GM21390 (cell line): ENCODE data around the gene FABP7.

Experiments
- ATAC-seq: cut with Tn5 transposase; IDR thresholded peaks from one replicate; pipeline ENCODE4 v1.9.1; 2021; ENCODE audit not compliant: unreplicated experiment

The FABP7 gene

DNA sequence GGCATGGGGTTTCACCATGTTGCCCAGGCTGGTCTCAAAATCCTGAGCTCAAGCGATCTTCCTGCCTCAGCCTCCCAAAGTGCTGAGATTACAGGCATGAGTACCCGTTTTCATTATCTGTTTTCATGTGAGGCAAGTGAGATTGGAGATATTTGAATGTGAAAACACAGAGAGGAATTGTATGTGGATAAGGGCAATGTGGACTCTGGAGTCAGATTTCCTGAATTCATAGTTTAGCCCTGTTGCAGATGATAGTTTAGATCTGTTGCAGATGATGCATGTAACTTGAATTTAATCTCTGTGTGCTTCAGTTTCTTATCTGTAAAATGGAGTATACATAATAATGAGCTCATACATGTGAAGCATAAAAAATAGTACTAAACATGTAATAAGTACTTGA is 13.2 kb downstream of the FABP7 start:
- no peak for ATAC-seq

DNA sequence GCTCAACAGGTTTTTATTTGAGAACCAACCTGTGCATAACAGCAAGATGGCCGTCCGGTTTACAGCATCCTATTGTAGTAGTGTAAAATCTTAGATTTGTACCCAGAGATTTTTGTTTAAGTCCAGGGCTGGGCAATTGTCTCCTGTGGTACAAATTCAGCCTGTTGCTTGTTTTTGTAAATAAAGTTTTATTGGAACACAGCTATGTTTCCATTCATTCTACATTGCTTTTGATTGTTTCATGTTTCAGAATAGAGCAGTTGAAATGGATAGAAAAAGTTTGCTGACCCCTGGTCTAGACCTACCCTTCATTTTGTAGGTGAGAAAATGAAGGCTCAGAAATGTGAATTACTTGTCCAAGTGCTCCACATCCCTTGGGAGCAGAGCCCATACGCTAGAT is 18.0 kb downstream of the FABP7 start:
- ATAC-seq: no peak

DNA sequence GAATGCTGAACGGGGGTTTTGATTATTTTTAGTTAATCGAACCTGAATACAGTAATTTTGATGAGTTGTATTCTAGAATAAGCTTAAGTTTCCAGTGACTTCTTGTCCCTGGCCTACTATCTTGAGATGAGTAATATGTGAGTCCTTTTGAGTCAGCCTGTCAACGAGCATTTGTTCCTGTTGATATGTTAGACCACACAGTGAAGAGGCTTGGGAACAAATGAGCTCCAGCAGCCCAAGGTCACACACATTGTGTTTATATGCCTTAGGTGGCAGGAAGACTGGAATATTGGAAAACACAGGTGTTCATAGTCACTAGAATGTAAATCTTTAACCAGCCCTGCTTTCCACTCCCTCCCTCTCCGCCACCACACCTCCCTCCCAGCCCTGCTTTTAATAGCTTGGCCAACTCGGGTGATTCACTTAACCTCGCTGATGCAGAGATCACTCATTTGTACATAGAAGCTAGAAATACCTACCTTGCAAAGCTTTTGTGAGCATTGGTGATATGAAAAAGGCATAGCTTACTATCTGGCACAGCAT is 18.7 kb downstream of the FABP7 start:
- peak; percentile 88 for ATAC-seq

DNA sequence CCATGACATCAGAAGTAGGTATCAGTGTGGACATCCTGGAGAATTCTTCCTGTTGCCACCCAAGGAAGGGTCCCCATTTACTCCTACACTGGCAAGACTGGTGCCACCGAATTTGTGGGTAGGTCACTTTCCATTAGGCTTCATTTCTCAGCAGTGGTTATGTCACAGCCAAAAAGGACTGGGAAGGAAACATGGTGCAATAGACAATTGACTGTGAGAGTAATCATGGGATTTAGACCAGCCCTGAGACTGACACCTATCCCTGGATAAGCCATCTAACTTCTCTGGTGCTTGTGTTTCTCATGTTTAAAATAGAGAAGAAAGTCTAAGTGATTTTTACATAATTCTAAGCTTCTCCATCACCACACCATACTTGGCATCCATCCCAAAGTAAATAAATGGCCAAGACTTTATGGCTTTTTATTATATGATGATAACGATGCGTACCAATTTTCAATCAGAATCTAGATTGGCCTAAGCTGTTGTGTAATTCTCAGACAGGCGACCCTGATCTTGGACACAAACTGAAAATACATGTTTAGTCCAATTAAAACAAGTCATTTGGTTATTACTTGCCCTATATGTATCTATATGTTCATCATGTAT is 19.7 kb downstream of the FABP7 start:
- no peak for ATAC-seq

DNA sequence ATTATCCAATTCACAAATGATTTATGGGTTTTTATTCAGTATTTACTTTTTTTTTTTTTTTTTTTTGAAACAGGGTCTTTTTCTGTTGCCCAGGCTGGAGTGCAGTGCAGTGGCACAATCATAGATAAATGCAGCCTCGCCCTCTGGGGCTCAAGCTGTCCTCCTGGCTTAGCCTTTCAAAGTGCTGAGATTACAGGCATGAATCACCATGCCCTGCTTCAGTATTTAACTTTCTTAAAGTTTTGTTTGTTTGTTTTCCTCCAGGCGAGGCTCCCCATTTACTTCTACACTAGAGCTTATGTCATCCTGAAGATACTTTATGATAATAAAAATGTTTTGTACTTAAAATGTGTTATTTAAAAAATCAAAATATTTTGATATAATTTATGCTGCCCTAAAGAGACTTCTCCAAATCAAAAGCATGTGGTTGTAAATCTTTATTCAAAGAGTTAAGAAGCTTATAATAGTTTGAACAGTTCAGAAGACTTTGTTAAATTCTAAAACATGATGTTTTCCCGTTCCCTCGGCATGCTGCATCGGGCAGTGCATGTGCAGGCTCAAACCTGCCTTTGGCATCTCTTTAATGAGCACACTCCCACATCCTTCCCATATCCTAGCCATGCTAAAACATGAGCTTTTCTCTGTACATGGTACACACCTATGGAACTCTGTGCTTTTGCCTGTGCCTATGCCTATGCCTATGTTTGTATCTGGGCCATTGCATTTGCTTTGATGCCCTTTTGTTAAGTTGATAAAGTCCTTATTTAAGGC is 20.6 kb downstream of the FABP7 start:
- ATAC-seq: no peak

DNA sequence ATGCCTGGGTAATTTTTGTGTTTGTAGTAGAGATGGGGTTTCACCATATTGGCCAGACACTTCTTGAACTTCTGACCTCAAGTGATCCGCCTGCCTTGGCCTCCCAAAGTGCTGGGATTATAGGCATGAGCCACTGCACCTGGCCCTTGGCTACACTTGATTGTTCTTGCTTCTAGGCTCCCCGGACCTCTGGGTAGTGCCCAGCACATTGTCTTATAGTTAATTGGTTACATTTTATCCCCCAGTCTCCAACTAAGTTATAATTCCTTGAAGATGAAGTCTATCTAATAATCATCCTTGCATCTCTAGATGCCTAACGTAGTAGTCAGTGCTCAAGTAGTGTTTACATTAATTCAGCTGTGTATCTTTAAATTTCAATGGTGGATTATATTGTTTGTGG is 21.4 kb downstream of the FABP7 start:
- ATAC-seq: no peak

DNA sequence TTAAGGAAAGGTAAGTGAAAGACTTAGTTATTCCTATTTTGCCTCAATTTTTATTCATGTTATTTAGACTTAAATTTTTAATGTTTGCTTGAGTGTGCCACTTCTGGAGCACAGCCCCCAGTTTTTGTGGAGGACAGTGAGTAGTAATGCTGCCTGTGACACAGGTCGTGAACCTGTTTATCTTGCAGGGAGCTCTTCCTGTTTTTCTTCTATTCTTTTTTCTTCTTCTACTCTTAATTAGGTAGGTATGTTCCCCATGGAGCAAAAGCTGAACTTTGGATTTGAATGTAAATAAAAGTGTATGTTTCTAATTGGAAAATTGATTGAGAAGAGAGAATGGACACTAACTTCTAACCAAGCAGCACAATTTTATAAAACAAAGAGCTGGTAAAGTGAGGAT is 21.9 kb downstream of the FABP7 start:
- no peak for ATAC-seq

DNA sequence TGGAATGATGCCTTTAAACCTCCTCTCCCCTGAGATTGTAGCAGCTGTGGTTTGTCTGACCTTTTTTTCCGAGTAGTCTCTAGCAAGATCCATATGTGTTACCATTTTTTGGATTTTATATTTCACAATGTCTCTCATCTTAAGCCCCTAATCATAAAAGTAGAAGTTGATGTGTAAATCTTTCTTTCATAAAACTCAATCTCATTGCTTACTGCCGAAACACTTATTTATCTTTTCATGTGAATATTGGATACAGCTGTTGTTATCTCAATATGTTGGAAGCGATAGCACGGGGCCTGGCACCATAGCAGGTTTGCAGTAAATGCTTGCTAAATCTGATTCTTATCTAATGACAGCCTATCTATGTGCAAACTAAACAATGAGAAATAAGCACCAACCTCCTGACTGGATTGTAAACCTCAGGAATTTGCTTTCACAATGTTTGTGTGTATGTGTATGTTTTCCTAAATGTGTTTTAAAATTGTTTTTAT is 23.7 kb downstream of the FABP7 start:
- no peak for ATAC-seq

DNA sequence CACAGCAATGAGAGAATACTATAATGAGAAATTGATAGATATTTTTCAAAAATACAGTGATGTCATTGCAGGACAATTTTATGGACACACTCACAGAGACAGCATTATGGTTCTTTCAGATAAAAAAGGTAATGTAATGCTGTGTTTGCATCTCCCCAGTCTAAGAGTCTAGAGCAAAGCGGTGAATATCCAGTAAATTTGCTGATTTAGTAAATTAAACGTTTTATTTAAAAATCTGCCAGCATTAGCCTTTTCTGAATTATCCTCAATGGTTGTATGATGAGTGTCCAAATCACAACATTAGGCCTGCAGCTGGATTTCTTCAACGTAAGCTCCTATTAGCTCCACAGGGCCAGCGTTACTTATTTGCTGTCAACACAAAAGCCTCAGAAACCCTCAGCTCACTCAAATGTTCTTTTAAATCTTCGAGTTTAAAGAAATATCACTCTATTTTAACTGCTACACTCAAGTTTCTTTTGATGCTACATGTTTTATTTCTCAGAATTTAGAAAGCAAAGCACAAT is 25.5 kb downstream of the FABP7 start:
- no peak for ATAC-seq

DNA sequence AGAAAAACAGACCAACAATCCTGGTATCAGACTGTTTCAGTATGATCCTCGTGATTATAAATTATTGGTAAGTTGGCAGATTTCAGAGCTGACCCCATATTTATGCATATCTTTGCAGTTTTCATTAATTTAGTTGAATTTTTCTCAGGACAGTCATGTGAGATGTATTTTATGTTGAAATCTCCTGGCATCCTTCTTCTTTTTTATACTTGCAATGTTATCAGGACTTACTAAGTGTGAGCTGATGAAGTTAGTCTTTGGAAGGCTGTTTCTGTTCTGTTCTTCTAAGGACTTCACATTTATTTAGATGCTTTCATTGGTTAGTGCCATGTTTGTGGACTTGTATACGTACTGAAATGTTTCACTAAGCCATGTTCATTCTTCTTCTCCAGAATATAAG is 26.8 kb downstream of the FABP7 start:
- no peak for ATAC-seq

DNA sequence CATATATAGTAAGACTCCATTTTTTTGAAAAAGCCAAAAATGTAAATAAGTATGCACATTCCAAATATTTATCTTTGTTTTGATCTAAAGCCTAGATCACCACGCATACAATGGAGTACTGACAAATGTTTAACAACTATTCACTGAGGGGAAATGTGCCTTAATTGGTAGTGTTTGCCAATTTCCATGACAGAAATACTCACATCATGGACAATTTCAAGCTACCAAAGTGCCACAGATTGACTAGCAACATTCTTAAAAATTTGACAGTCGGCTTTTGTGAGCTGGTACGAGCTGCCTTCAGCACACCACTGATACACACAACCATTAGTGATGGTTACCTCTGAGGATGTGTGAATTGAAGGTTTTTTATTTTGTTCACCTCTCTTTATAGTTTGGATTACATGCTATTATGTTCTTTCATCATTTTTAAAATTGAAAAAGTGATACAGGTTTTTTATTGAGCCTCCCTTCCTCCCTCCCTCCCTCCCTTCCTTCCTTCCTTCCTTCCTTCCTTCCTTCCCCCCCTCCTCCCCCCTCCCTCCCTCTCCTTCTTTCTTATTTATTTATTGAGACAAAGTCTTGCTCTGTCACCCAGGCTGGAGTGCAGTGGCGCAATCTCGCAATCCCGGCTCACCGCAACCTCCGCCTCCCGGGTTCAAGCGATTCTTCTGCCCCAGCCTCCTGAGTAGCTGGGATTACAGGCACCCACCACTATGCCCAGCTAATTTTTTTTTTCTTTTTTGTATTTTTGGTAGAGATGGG is 28.8 kb downstream of the FABP7 start:
- no peak for ATAC-seq

DNA sequence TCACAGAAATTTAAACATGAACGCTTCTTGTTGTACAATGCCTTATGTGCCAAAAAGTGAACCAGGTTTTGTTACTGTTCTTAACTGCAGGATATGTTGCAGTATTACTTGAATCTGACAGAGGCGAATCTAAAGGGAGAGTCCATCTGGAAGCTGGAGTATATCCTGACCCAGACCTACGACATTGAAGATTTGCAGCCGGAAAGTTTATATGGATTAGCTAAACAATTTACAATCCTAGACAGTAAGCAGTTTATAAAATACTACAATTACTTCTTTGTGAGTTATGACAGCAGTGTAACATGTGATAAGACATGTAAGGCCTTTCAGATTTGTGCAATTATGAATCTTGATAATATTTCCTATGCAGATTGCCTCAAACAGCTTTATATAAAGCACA is 29.5 kb downstream of the FABP7 start:
- no peak for ATAC-seq

DNA sequence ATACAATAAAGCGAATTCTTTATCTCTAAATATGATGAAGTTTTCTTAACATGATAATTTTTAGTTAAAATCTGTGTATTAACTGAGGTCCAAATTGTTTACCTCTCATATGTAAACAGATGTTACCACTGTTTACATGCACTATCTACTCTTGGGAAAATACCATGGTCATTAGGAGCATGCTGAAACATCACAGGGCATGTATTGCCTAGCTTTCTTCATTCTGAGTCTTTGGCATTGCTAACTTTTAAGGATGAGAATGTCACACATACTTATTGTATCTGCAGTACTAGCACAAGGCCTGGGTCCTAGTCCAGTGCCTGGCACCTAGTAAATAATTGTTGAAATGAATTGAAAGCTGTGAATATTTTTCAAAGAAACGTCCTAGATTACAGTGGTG is 30.2 kb downstream of the FABP7 start:
- no peak for ATAC-seq

DNA sequence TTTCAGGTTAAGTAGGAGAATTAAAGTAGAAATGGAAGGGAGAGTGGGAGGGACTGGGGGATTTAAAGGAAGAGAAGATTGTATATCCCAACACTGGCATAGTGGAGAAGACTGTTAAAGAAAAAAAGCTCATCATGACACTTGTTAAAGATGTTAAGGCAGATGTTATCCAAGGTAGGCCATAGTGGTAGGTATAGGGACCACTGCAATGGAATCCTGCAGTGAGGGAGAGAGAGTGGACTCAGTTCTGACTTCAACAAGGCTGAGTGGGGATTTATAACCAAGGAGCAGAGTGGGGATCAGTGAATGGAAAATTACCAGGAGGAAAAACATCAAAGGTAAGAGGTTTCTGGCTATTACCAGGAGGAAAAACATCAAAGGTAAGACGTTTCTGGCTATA is 30.7 kb downstream of the FABP7 start:
- ATAC-seq: no peak

DNA sequence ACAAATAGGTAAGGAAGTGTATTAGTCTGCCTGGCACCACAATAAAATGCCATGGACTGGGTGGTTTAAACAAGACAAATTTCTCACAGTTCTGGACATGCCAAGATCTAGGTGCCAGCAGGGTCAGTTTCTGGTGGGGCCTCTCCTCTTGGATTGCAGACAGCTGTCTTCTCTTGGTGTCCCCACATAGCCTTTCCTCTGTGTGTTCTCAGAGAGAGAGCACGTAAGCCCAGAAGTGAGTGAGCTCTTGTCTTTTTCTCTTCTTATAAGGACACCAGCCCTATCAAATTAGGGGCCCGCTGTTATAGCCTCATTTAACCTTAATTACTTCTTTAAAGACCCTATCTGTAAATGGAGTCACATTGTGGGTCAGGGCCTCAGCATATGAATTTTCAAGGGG is 37.8 kb downstream of the FABP7 start:
- ATAC-seq: no peak

DNA sequence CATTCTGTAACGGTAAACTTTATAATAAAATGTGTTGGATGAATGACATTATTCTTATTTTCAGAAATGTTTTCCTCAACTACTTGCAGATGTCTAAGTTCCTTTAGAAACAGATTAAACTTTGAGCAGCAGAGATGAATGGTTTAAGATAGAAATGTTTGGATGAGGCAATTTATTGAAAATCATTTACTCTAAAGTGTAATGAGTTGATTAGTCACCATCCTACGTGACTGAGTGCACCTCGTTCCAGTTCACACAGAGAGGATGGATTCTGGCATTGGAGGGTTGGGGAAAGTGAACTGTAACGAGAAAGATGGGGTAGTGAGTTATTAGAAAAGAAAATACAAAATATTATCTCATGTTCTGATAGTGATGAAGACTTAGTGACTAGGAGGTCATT is 38.2 kb downstream of the FABP7 start:
- no peak for ATAC-seq

DNA sequence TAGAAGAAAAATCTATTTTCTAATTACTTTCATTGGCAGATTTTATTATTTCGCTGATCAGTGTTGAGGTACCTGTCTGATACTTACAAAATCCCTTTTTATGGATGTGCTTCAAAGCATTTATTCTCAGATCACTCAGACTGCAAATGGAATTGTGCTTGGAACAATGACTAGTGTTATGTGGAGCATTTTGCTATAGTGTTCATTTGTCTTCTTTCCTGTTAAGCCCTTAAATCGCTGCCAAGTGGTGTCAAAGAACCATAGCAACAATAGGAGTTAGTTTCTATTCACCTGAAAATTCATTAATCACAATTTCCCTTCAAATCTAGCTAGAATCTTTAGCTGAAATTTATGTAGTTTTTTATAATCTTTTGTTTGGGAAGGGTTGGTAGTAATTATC is 39.4 kb downstream of the FABP7 start:
- no peak for ATAC-seq

DNA sequence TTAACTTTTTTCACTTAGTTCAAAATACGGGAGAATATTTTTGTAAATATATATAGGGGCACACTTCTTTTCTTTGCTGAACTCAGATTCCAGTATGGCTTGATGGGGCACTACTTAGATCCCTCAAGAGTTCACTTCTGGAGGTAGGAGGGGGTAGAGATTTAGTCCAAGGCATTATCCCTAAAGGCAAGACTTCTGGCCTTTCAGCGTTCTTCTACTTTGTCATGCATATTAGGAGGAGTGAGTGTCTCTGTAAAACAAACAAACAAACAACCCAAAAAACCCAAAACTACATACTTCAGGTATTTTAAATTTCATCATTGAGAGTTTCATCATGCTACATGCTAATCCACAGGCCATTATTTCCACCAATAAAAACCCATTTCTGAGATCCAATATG is 41.6 kb downstream of the FABP7 start:
- ATAC-seq: no peak

DNA sequence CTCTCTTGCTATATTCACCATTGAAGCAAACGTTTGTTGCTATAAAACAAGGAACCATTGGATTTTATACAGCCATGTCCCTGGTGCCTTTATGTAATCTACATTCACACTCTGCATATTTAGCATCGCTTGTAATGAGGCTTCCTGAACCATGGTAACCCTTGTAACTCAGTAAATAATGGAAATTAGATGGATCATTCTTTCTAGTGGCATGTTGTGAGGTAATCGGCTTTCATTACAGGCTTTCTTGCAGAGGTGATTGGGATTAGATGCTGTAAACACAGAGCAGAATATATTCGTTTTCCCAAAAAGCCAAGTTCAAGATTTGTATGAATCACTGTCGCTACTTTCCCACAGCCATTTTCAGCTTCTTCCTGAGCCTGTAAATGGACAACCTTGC is 45.6 kb downstream of the FABP7 start:
- no peak for ATAC-seq

DNA sequence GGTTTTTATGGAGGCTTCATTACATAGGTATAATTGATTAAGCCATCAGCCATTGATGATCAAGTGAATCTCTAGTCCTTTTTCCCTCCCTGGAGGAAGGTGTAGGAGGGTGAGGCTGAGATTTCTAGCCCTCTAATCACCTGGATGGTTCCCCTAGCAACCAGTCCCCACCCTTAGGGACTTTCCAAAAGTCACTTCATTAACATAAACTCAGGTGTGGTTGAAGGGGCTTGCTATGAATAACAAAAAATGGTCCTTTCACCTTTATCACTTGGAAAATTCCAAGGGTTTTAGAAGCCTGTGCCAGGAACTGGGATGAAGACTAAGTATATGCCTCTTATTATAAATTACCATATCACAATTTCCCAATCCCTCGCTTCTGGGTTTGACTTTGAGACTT is 49.9 kb downstream of the FABP7 start:
- ATAC-seq: no peak

DNA sequence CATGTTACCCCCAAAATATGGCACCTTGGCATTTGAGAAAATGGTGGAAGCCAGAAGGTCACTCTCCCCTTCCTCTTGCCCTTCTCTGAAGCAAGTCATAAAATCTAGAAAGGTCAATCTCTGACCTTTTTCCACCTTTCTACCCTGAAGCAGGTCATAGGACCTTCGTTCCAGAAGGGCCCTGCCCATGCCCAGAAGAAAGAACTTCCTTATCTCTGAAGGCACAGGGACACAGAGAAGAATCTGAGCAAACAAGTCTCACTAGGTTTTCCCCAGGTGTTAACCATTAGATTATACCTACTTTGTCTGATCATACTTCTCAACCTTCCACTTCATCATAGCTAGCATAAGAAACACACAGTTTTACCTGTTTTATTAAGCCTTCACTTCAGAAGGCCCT is 52.0 kb downstream of the FABP7 start:
- no peak for ATAC-seq

DNA sequence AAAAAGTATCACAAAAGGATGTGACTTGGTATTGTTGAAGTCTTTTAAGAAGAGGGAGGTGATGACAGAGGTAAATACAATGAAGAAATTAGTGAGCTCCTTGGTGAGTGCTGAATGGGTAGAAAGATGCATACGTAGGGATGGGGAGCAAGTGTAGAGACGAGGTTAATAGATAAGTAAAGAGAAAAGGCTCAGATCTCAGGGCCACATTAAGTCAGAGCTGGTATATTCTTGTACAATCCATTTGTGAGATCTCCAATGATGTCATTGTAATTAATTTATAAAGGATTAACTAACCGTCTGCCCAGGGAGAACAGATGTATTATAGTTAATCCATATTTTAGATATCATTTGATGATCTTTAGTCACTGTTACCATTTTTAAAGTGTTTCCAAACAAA is 52.9 kb downstream of the FABP7 start:
- ATAC-seq: no peak
